A549 treated with RU486 at 1 μM for 4 hours (cell line): ENCODE data around the gene CARM1. TPM values are rescaled to one million over a fixed set of nuclear protein-coding genes. Genes with fewer than 3 reads are reported as not detected.

Experiments
- total RNA-seq: library from RNA; stranded (reverse); fragments of 200-300 nt; extraction: Qiagen RNA extraction; gene quantifications from 5 replicates; pipeline ENCODE4 v1.2.3, GENCODE V29; 2022; ENCODE audit warnings: low read depth

The CARM1 gene
- 36.4 to 53.0 TPM (median 45.8 TPM) in 5 replicates for total RNA-seq

GRCh38 chr19:10870955-10871603, at the start of gene CARM1:
Gene CARM1 (plus strand): TSS chr19:10871553. CDS start chr19:10871703, 150 bp downstream.

GRCh38 chr19:10835754-10836478, 35.4 kb upstream of the CARM1 start, which contains the start of gene TMED1:
Gene TMED1 (minus strand): TSS chr19:10836212. CDS start chr19:10836191, 21 bp downstream.

GRCh38 chr19:10848230-10848856, 23.0 kb upstream of the CARM1 start, which contains the start of gene C19orf38:
Gene C19orf38 (plus strand): TSS chr19:10848415. CDS start chr19:10848509, 94 bp downstream.

GRCh38 chr19:10928563-10929401, 57.4 kb downstream of the CARM1 start, which contains the start of the genes TIMM29 and YIPF2:
Gene TIMM29 (plus strand): TSS chr19:10928811. CDS start chr19:10928823, 12 bp downstream.
Gene YIPF2 (minus strand): TSS chr19:10928639. CDS start chr19:10928410, 229 bp downstream.

DNA sequence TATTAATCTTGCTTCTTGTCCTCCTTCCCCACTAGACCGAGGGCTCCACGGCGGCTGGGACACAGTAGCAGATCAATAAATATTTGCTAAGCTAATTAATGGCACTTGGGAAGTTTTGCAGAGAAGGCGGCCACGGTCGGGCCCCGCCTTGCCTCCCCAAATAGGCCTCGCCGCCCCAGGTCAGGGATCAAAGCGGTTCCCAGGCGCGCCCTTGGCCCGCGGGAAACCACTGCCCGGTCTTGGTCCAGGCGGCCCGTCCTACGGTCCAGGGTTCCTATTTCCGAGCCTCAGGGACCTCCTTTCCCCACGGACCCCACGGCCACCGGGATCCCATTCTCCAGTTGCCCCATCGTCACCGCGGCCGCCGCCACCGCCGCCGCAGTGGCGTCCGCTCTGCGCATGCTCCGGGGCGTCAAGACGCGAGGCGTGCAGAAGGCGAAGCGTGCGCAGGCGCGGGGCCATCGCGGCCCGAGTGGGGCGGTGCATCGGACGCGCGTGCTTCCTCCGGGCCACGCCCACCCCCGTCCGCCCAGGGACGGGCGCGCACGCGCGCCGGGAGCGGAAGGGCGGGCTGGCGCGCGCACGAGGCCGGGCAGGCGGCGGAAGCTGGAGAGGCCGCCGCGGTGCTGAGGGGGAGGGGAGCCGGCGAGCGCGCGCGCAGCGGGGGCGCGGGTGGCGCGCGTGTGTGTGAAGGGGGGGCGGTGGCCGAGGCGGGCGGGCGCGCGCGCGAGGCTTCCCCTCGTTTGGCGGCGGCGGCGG, 89.1 kb downstream of the CARM1 start, which contains the start of gene SMARCA4:
Gene SMARCA4 (plus strand): TSS at position 717 of the 759 bp plus-strand sequence. CDS start 23,122 bp downstream, outside the sequence.

Other genes starting within 250 kb of the CARM1 start
- gene SLC44A2, start 246.0 kb upstream of the CARM1 start, total RNA-seq, result 6.4 to 8.0 TPM (median 7.2 TPM) in 5 replicates
- gene ILF3, start 217.2 kb upstream of the CARM1 start, total RNA-seq, result 159 to 175 TPM (median 167 TPM) in 5 replicates
- gene QTRT1, start 170.1 kb upstream of the CARM1 start, total RNA-seq, result 27.4 to 34.5 TPM (median 32.1 TPM) in 5 replicates
- 45.9 to 59.1 TPM (median 54.1 TPM) in 5 replicates for gene DNM2, start 153.5 kb upstream of the CARM1 start, total RNA-seq
- 22.1 to 31.7 TPM (median 31.5 TPM) in 5 replicates for gene TMED1, start 35.3 kb upstream of the CARM1 start, total RNA-seq
- gene C19orf38, start 23.1 kb upstream of the CARM1 start, total RNA-seq, result 0.12 to 0.15 TPM in 2 of 5 replicates, not detected in the others
- 14.6 to 20.9 TPM (median 18.5 TPM) in 5 replicates for gene YIPF2, start 57.1 kb downstream of the CARM1 start, total RNA-seq
- 12.6 to 19.2 TPM (median 16.2 TPM) in 5 replicates for gene TIMM29, start 57.3 kb downstream of the CARM1 start, total RNA-seq
- gene SMARCA4, start 89.5 kb downstream of the CARM1 start, total RNA-seq, result 7.6 to 11.8 TPM (median 9.1 TPM) in 5 replicates
- 24.9 to 30.3 TPM (median 27.0 TPM) in 5 replicates for gene LDLR, start 217.9 kb downstream of the CARM1 start, total RNA-seq